H7 (cell line): ENCODE measurements around the gene IL2RA. TPM values are rescaled to one million over a fixed set of nuclear protein-coding genes. Genes with fewer than 3 reads are reported as not detected.
"Not testable (repeated sequence)": the region's sequence is repeated elsewhere in the genome, so short reads cannot be mapped to it uniquely, and the experiment has no call there.

ENCODE experiments used
- DNase-seq: peaks from one replicate; pipeline ENCODE4 v3.0.0; 2012
- H3K27me3 ChIP-seq: 2 replicates; pipeline ENCODE4 v1.6.0; 2011; ENCODE audit warnings: mild to moderate bottlenecking, low read length; ENCODE audit not compliant: control insufficient read depth, insufficient read depth
- H3K36me3 ChIP-seq: replicated peaks from 2 replicates; pipeline ENCODE4 v1.5.1; 2011; ENCODE audit warnings: low read length; ENCODE audit not compliant: control insufficient read depth, insufficient read depth
- H3K4me3 ChIP-seq: 2 replicates; pipeline ENCODE4 v1.5.1; 2011; ENCODE audit warnings: low read depth, mild to moderate bottlenecking, control low read depth, low read length, moderate library complexity; ENCODE audit not compliant: insufficient read depth
- total RNA-seq: library from RNA; depleted of rRNA; stranded (reverse); fragments of >200 nt; shearing (Covaris generic); gene quantifications from 2 replicates; pipeline ENCODE4 v1.2.3, GENCODE V29; 2014

IL2RA gene
- total RNA-seq, 1 experiment from 2014 or later, result not detected

DNA sequence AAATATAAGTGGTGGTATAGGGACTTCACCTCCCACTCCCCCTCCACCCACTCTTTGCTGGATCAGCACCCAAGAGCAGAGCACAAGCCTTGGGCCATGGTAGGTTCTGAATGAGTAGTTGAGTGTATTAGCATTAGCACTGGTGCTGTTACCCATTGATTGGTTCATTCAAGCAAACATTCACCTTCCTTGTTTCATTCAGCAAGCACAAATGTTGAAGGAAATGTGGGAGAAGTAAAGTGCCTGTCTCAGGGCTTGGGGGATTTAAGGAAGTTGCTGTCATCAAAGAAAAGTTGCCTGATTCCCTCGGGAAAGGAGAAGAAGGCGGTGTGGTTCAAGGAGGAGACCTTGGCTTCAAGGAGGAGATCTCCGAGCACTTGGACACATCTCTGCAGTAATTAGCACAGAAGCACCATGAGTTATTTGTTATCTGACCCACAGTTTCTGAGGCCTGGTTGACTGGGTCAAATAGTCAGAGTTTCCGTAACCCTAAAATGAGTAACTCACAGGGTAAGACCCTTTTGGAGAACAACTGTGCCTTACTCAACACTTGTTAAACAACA lies 17.3 kb downstream of the IL2RA start:
- DNase-seq, result no peak
- H3K36me3 ChIP-seq, result no peaks in the 10 kb centered on the region
- no peak overlapping the region for H3K4me3 ChIP-seq
- no peaks in the 10 kb centered on the region for H3K27me3 ChIP-seq

DNA sequence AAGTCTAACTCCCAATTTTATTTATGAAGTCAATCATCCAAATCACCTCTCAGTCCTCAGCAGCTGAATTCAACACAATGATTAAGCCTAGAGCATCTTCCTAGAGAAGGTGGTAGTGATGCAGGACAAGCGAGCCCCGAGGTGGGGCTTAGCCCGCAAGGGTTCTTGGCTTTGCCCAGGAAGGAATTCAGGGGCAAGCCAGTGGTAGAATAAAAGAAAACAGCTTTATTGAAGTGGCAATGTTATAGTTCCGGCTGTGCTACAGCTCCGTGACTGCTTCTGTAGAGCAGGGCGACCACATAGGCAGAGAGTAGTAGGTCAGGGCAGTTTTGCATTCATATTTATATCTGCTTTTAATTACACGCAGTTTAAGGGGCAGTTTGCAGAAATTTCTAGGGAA lies 18.1 kb downstream of the IL2RA start:
- DNase-seq, result no peak
- H3K4me3 ChIP-seq, result no peak overlapping the region
- H3K27me3 ChIP-seq, result no peaks in the 10 kb centered on the region
- H3K36me3 ChIP-seq, result no peaks in the 10 kb centered on the region

DNA sequence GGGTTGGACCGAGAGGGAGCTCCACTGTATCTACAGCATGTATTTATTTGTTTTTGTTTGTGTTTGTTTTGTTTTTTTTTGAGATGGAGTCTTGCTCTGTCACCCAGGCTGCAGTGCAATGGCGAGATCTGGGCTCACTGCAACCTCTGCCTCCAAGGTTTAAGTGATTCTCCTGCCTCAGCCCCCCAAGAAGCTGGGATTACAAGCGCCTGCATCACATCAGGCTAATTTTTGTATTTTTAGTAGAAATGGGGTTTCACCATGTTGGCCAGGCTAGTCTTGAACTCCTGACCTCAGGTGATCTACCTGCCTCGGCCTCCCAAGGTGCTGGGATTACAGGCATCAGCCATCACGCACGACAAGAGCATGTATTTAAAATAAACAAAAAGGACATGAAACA lies 18.8 kb downstream of the IL2RA start:
- not testable (repeated sequence) for DNase-seq, H3K36me3 ChIP-seq, H3K27me3 ChIP-seq, H3K4me3 ChIP-seq

DNA sequence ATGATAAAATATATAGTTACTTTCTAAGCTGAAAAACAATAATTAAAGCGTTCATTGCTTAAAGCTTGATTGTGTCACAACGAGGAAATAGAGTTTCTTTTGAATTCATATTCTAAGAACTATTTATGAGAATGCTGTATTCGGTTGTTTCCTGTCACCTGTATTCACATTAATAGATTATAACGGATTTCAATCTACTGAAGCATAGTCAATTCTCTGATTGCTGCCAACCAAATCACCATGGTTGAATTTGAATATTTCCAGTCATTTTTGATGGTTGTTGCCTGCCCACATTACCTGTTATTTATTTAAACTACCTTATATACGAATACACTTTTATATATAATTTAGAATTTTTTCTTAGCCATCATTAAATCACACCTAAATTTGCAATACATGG lies 22.0 kb downstream of the IL2RA start:
- no peak overlapping the region for H3K4me3 ChIP-seq
- no peak for DNase-seq
- H3K27me3 ChIP-seq, result no peaks in the 10 kb centered on the region

DNA sequence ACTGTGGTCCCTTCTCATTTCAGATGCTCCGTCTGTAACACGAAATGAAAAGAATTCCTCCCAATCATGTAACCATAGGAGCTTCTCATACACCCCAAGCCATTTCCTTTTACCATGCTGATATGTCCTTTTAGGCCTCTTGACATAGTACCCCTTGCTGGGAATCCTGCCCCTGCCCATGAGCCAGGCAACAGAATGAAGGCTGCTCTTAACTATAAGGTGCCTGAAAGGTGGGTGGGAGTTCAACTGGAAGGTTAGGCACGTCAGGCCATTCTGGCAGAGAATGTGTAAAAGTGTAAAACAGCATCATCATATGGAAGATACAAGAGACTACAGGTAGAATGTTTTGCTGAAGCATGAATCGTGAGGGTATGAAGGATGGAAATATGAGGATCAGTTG lies 22.5 kb downstream of the IL2RA start:
- no peaks in the 10 kb centered on the region for H3K36me3 ChIP-seq
- H3K4me3 ChIP-seq, result no peak overlapping the region
- H3K27me3 ChIP-seq, result no peaks in the 10 kb centered on the region
- no peak for DNase-seq

More for the DNA sequence above, 22.0 kb downstream of the IL2RA start:
- no peaks in the 10 kb centered on the region for H3K36me3 ChIP-seq

DNA sequence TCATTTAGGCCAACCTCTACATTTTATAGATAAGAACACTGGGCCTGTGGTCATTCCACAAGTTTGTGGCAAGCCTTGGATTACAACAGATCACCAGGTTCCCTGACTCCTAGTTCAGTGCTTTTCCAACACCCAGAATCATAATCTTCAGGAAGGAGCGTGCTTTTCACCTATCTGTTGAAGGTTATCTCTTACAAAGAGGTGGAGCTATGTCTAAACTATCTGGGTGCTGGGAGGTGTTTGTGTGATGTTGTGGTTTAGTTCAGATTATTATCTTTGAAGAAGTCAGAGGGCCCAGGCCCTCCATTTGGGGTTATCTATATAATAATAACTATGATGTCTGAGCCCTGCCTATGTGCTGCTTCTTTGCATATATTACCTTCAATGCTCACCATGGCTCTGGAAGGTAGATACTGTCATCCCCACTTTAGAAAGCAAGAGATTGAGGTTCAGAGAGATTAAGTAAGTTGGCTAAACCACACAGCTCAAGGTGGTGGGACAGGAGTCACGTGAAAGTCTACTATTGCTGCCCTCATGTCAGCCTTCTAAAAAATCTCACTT lies 24.0 kb downstream of the IL2RA start:
- H3K4me3 ChIP-seq, result no peak overlapping the region
- no peaks in the 10 kb centered on the region for H3K27me3 ChIP-seq
- no peak for DNase-seq

DNA sequence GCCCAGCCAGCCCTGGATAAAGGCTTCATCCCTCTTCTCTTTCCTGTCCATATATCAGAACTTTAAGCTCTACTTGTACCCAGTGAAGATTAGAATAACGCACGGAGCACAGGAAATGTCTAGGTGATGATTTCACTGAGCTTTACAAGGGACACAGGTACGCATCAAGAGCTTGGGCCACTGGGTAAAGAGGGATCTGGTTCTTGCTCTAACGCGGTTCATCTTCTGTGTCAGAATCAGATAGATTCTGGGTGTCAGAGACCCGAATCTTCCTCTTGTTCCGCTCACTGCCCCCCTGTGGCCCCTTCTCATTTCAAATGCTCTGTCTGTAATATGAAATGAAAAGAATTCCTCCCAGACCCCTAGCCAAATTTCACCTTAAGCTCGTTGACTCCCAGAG lies 24.7 kb downstream of the IL2RA start:
- no peaks in the 10 kb centered on the region for H3K27me3 ChIP-seq
- H3K4me3 ChIP-seq, result no peak overlapping the region
- no peak for DNase-seq
- no peaks in the 10 kb centered on the region for H3K36me3 ChIP-seq

More for the DNA sequence above, 24.0 kb downstream of the IL2RA start:
- H3K36me3 ChIP-seq, result no peaks in the 10 kb centered on the region

DNA sequence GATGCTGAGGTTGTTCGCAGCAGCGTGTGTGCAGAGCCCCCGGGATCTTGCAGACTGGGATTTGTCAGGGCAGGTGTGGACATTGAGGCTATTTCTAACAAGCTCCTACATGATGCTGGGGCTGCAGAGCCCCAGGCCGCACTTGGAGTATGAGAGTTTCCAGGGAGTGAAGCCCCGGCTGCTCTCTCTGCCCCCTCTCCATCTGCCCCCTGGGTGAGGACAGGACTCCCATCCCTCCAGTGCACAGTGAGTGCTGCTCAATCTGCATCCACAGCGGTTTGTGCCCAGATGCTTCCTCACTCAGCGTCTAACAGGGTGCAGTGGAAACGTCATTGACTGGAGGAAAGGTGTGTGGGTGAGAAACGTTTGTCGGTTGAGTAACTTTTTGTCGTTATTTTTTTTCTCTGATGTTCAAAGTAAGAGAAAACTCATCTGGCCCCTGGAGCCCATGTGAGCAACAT lies 25.3 kb downstream of the IL2RA start:
- H3K36me3 ChIP-seq, result no peaks in the 10 kb centered on the region
- no peak overlapping the region for H3K4me3 ChIP-seq
- no peak for DNase-seq
- H3K27me3 ChIP-seq, result no peaks in the 10 kb centered on the region

DNA sequence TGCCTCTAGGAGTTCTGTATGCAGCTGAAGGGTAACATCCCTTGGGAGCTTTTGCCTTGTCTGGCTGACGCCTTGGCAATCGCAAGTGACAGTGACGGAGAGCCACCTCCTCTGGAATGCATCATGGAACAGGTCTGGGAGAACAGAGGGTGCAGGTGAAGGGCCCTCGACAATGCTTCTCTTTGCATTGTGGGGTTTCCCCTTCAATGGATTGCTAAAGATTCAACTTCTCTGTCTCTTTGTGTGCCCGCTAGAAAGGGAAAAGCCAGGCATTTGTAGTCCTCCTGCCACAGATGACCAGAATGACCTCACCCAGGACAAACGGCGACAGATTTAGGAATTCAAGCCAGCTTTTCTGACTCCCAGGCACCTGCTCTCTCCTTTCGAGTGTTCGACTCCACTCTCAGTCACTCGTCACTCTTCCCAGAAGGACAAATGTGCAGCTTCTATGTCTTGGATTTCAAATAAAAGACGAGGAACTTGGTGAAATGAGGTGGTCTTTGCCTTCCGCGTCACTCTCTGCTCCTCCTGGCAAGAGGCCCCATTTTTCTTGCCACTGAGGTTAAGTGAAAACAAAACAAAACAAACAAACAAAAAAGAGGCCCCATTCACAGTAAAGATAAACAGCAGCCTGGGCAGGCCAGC lies 26.1 kb downstream of the IL2RA start:
- DNase-seq, result no peak
- H3K4me3 ChIP-seq, result no peak overlapping the region
- H3K36me3 ChIP-seq, result no peaks in the 10 kb centered on the region

DNA sequence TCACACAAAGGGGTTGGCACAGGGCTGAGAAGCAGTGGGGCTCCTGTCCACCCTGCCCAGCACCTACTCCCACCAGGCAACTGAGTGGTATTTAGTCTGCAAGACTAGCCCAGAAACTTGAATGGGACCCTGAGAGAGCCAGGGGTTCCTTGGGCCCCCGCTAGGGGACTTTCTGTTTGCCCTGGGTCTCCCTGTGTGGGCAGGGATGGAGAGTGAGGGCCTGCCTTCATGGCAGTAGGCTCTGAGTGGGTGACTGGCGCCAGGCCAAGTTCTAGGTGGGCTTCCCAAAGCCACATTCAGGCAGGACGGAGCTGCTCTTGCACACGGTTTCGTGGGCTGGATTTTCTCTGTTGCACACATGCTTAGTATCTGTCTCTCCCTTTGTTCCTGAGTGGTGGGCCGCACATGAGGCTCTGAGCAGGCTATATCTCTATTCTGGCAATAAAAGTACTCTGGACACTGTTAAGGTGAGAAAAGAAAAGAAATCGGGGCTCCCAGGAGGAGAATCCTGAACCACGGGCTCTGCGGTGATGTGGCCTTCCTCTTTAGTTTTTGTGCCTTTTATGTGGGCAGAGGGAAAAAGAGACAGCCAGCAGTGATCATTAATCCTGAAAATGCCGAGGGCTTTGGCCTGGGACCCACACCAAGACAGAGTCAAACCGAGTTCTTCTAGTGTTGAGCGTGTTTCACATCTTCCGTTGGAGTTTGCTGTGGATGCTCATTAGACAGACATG lies 26.9 kb downstream of the IL2RA start:
- no peak for DNase-seq
- no peaks in the 10 kb centered on the region for H3K36me3 ChIP-seq
- no peaks in the 10 kb centered on the region for H3K27me3 ChIP-seq
- no peak overlapping the region for H3K4me3 ChIP-seq

More for the DNA sequence above, 26.1 kb downstream of the IL2RA start:
- H3K27me3 ChIP-seq, result no peaks in the 10 kb centered on the region

DNA sequence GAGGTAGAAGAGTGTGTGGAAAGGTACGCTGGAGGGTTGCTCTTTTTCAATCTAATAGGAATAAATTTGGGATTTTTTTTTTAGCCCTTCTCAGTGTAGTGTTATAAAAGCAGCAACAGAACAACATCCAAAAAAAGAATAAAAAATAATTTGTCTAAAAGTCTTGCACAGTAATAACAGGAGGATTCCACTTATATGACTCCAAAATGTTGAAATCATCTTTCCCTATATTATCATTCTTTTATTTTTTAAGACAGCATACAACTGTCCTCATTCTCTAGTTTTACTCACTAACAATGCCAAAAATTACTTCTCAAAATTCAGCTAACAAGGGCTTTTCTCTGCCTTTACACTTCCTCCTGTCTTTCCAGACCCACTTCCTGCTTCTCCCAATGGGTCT lies 27.8 kb downstream of the IL2RA start:
- no peak for DNase-seq
- H3K4me3 ChIP-seq, result no peak overlapping the region
- H3K36me3 ChIP-seq, result no peaks in the 10 kb centered on the region
- H3K27me3 ChIP-seq, result no peaks in the 10 kb centered on the region

DNA sequence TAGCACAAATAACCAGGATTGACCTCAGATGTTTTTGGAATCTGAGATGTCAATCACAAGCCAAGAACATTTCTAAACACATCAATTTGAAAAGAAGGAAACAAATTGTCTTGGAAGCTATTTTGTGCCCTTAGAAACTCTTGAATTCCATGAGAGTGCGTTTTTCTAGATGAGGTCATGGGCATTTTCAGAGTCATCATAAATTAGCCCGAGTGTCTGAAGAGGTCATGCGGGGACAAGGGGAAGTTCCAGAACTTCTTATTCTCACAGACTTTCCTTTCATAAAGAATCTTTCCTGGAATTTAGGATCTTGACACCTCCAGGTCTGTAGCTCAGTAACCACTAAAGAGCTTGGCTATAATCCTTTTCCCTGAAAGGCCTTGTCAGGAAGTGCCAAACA lies 28.2 kb downstream of the IL2RA start:
- Histone ChIP-seq H3K4me3 (no peak overlapping the region), H3K27me3 (no peaks in the 10 kb centered on the region), H3K36me3 (no peaks in the 10 kb centered on the region)
- no peak for DNase-seq

DNA sequence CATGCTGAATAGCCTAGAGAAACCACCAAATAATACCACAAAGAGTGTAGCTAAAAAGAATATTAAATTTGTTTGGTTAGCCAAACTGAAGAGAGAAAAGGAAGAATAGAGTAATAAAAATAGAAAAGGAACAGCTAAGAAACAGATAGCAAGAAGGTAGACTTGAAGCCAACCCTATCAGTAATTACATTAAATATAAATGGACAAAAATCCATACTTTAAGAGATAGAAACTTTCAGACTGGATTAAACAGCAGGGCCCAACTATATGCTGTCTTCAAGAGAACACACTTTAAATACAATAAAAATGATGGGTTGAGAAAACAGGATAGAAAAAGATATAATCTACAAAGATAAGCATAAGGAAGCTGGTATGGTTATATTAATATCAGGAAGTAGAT lies 31.2 kb downstream of the IL2RA start:
- no peaks in the 10 kb centered on the region for H3K27me3 ChIP-seq
- no peaks in the 10 kb centered on the region for H3K36me3 ChIP-seq
- DNase-seq, result no peak
- no peak overlapping the region for H3K4me3 ChIP-seq

DNA sequence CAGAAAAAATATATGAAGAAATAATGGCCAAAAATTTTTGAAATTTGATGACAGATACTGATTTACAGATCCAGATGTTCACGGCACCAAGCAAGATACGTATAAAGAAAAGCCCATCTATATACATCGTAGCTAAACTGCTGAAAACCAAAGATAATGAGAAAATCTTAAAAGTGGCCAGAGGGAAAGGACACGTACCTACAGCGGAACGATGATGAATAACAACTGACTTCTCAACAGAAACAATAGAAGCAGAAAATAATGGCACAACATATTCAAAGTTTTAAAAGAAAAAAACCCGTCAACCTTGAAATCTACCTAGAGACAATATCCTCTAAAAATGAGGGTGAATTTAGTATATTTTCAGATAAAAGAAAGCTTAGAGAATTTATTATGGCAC lies 31.9 kb downstream of the IL2RA start:
- no peaks in the 10 kb centered on the region for H3K27me3 ChIP-seq
- no peak for DNase-seq
- H3K36me3 ChIP-seq, result no peaks in the 10 kb centered on the region
- no peak overlapping the region for H3K4me3 ChIP-seq

DNA sequence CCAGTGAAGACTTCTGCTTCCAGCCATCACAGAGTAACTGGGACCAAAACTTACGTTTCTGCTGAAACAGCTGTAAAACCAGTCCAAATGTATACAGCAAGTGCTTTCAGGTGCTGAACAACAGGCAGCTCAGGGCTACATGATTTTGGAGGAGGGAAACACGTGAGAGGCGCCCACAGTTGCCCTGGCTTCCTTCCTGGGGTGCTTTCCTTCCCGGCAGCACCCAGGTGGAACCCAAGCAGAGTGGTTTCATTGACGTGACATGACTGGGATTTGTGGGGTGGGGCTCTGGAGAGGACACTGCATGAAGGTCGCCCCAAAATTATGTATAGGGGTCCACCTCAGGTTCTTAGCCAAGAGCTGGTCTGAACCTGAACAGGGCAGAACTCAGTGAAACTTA lies 34.2 kb downstream of the IL2RA start:
- H3K36me3 ChIP-seq, result no peaks in the 10 kb centered on the region
- no peaks in the 10 kb centered on the region for H3K27me3 ChIP-seq
- H3K4me3 ChIP-seq, result no peak overlapping the region
- no peak for DNase-seq
